ENCODE data around the gene LHX5.

LHX5 gene

GRCh38 chr12:113443030-113443539 lies 28.6 kb downstream of the LHX5 start:
- Mint-ChIP-seq H3K9me3 (peaks cover 4% of the 10 kb centered on the region), H3K4me3 (no peak overlapping the region), H3K27me3 (ENCODE audit: low read depth) (peaks cover 49% of the 10 kb centered on the region), H3K27ac (no peak overlapping the region), H3K4me1 (no peaks in the 10 kb centered on the region), H3K36me3 (ENCODE audit: low read depth) (no peaks in the 10 kb centered on the region)
- no peak for TF ChIP-seq CTCF (IDR thresholded peaks at IDR 0.05; ENCODE audit: unreplicated experiment in 3 of 3)

DNA sequence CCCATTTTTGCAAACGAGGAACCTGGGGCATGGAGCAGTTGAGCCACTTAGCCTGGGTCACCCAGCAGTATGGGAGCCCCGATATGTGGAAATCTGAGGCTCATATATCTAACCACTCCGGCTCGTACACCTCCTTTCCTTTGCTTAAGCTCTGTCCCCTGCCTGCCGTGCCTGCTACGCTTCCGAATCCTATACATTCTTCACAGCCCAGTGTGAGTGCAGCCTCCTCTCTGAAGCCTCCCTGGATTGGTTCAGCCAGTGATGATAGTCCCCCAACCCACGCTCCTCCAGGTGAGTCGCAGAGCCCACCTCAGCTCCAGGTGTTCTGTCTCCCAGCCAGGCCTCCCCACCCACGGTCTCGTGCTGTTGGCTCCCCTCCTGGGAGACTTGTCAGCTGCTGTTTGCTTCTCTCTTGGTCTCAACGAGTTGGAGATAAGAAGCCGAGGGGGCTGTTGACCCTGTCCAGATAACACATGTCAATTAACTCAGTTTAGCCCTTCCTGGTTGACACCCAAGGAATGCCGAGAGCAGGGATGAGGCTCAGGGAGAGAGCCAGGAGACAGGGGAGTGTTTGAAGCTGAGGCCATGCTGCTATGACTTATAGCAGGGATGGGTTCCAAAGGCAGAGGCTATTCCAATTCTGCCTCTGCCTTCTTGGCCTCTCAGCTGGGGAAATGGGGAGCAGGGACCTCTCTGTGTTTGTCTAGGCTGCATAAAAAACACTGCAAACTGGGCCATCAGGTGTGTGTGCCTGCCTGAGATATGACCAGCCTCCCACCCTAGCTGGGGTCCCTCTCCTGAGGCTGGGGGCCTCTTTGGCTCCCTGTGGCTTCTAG lies 30.5 kb downstream of the LHX5 start:
- H3K27ac Mint-ChIP-seq, result no peak overlapping the region
- no peak overlapping the region for H3K4me3 Mint-ChIP-seq
- peaks cover 4% of the 10 kb centered on the region for H3K9me3 Mint-ChIP-seq
- no peaks in the 10 kb centered on the region for H3K4me1 Mint-ChIP-seq
- no peaks in the 10 kb centered on the region for H3K36me3 Mint-ChIP-seq (ENCODE audit: low read depth)
- peaks cover 35% of the 10 kb centered on the region for H3K27me3 Mint-ChIP-seq (ENCODE audit: low read depth)
- TF ChIP-seq CTCF (IDR thresholded peaks at IDR 0.05; ENCODE audit: unreplicated experiment in 3 of 3), result no peak

DNA sequence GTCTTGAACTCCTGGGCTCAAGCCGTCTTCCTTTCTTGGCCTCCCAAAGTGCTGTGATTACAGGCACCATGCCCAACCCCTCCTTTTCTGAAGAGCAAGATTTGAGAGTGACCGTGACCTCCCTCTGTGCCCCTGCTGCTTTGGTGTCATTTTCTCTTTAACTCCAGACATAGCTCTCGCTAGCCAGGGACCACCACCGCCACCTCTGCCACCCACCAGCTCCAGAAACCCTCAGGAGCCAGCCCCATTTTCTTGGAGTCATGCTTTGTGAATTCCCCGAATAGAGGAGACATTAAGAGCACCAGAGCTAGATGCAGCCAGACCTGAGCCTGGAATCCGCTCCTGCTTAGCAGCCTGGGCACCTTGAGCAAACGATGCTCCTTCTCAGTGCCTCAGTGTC lies 31.3 kb downstream of the LHX5 start:
- H3K27me3 Mint-ChIP-seq (ENCODE audit: low read depth), result peaks cover 27% of the 10 kb centered on the region
- H3K4me1 Mint-ChIP-seq, result no peaks in the 10 kb centered on the region
- no peak for TF ChIP-seq CTCF (IDR thresholded peaks at IDR 0.05; ENCODE audit: unreplicated experiment in 3 of 3)
- H3K36me3 Mint-ChIP-seq (ENCODE audit: low read depth), result no peaks in the 10 kb centered on the region
- H3K27ac Mint-ChIP-seq, result no peak overlapping the region
- H3K9me3 Mint-ChIP-seq, result no peaks in the 10 kb centered on the region
- H3K4me3 Mint-ChIP-seq, result no peak overlapping the region

- Mint-ChIP-seq H3K4me3 (no peak overlapping the region), H3K36me3 (ENCODE audit: low read depth) (no peaks in the 10 kb centered on the region), H3K27ac (no peak overlapping the region), H3K4me1 (no peaks in the 10 kb centered on the region), H3K27me3 (ENCODE audit: low read depth) (peaks cover 21% of the 10 kb centered on the region), H3K9me3 (no peaks in the 10 kb centered on the region)
- peak; percentile 60 to 75 (median 69) for TF ChIP-seq CTCF (IDR thresholded peaks at IDR 0.05; ENCODE audit: unreplicated experiment in 3 of 3)
These were observed 32.1 kb downstream of the LHX5 start for GRCh38 chr12:113439606-113440030.

- Mint-ChIP-seq H3K4me3 (no peak overlapping the region), H3K27ac (no peak overlapping the region), H3K9me3 (no peaks in the 10 kb centered on the region), H3K27me3 (ENCODE audit: low read depth) (peaks cover 17% of the 10 kb centered on the region), H3K36me3 (ENCODE audit: low read depth) (no peaks in the 10 kb centered on the region), H3K4me1 (no peaks in the 10 kb centered on the region)
- TF ChIP-seq CTCF (IDR thresholded peaks at IDR 0.05; ENCODE audit: unreplicated experiment in 3 of 3), result no peak
These were observed 32.4 kb downstream of the LHX5 start for GRCh38 chr12:113439301-113439597.

All from nephron (organoid).